GM11168 (cell line): ENCODE results near the gene ZNF177.

ENCODE experiments used
- in situ Hi-C: fragments of 300-500 bp; cut with MboI; formaldehyde crosslinking; loops from one replicate; pipeline ENCODE4 v1.12.0; 2022; ENCODE audit warnings: low sequenced_read_pairs; ENCODE audit not compliant: unreplicated experiment

ZNF177 gene

GRCh38 chr19:9362905-9363304 is at the start of gene ZNF177:
Gene ZNF177, plus strand, starts transcription at chr19:9363013. Its CDS starts 15,299 bp downstream, at chr19:9378312.
- in situ Hi-C loops = no loop called here

- in situ Hi-C loops = loop anchor here (25.0 kb wide), 1 partner anchor 474 kb away; no protein-coding TSS in a partner anchor
Observed at GRCh38 chr19:9313756-9314155, 49.1 kb upstream of the ZNF177 start.

GRCh38 chr19:9321338-9321737 is 41.5 kb upstream of the ZNF177 start:
- in situ Hi-C loops = loop anchor here (25.0 kb wide), 1 partner anchor 466 kb away; no protein-coding TSS in a partner anchor

- in situ Hi-C loops = loop anchor here (25.0 kb wide), 1 partner anchor 466 kb away; no protein-coding TSS in a partner anchor
Observed at GRCh38 chr19:9321756-9322155, 41.1 kb upstream of the ZNF177 start.

GRCh38 chr19:9322201-9322600 is 40.6 kb upstream of the ZNF177 start:
- in situ Hi-C loops = loop anchor here (25.0 kb wide), 1 partner anchor 465 kb away; no protein-coding TSS in a partner anchor

- in situ Hi-C loops = loop anchor here (25.0 kb wide), 1 partner anchor 464 kb away; no protein-coding TSS in a partner anchor
Observed at GRCh38 chr19:9323557-9323918, 39.3 kb upstream of the ZNF177 start.

GRCh38 chr19:9323919-9324583 is 38.8 kb upstream of the ZNF177 start, which contains the start of gene ZNF559:
Gene ZNF559, plus strand, starts transcription at chr19:9324179. Its CDS starts 14,371 bp downstream, at chr19:9338550.
- in situ Hi-C loops = loop anchor here (25.0 kb wide), 1 partner anchor 463 kb away; no protein-coding TSS in a partner anchor

GRCh38 chr19:9324584-9324962 is 38.2 kb upstream of the ZNF177 start:
- in situ Hi-C loops = loop anchor here (25.0 kb wide), 1 partner anchor 463 kb away; no protein-coding TSS in a partner anchor

GRCh38 chr19:9329999-9330398 is 32.8 kb upstream of the ZNF177 start:
- in situ Hi-C loops = no loop called here

GRCh38 chr19:9342610-9343304 is 20.1 kb upstream of the ZNF177 start:
- in situ Hi-C loops = no loop called here

GRCh38 chr19:9345005-9345404 is 17.8 kb upstream of the ZNF177 start:
- in situ Hi-C loops = no loop called here

- in situ Hi-C loops = no loop called here
Observed at GRCh38 chr19:9348253-9348652, 14.6 kb upstream of the ZNF177 start.

- in situ Hi-C loops = no loop called here
Observed at GRCh38 chr19:9348671-9349070, 14.1 kb upstream of the ZNF177 start.

- in situ Hi-C loops = no loop called here
Observed at GRCh38 chr19:9352505-9352904, 10.3 kb upstream of the ZNF177 start.

GRCh38 chr19:9353011-9353410 is 9.8 kb upstream of the ZNF177 start:
- in situ Hi-C loops = no loop called here

- in situ Hi-C loops = no loop called here
Observed at GRCh38 chr19:9354651-9355050, 8.2 kb upstream of the ZNF177 start.

GRCh38 chr19:9370738-9371619 is 8.2 kb downstream of the ZNF177 start:
- in situ Hi-C loops = no loop called here

GRCh38 chr19:9381361-9381785 is 18.6 kb downstream of the ZNF177 start:
- in situ Hi-C loops = no loop called here

- in situ Hi-C loops = no loop called here
Observed at GRCh38 chr19:9406798-9407352, 44.1 kb downstream of the ZNF177 start.

- in situ Hi-C loops = no loop called here
Observed at GRCh38 chr19:9407827-9408226, 45.0 kb downstream of the ZNF177 start.
